NCI-H1048 (cell line): Measurements from ENCODE around the gene PARD3.
"Not testable (repeated sequence)": the region's sequence is repeated elsewhere in the genome, so short reads cannot be mapped to it uniquely, and the experiment has no call there.

Experiments
- DNase-seq: peaks from one replicate; lab custom pipeline; 2025; lab: John Stamatoyannopoulos, UW

The PARD3 gene

DNA sequence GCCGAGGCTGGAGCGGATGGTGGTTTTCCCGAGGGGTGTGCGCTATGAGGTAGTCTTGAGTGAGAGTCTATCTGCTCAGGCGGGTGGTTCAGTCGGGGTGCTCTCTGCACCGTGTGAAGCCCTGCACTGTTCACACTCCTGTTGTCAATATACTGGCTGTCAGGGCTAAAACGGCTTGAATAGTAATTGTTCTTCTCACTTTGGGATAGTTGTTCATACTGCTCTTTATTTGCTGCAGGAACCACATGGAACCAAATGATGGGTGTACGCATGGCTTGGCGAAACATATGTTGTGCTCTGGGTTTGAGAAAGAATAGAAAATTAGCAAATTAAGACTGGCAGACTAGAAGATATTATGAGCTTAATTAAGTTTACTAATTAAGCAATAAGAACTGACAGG, 432.5 kb downstream of the PARD3 start:
- no peak for DNase-seq

DNA sequence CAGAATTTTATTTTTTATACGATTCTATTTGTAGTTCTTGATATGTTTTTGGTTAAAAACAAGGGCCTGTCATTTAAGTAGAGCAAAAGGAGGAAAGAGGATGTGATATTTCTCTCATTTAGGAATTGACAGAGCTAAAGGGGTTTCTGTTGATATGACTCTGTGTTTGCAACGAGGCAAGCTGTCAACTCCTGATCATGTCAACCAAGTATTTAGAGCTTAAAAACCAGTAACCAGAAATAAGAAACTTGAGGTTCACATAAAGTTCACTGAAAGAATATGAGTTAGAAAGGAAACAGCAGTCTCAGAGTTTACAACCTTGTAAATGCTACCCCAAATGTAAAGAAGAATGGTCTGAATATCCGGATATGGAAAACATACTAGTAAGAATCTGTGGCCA, 434.2 kb downstream of the PARD3 start:
- no peak for DNase-seq

DNA sequence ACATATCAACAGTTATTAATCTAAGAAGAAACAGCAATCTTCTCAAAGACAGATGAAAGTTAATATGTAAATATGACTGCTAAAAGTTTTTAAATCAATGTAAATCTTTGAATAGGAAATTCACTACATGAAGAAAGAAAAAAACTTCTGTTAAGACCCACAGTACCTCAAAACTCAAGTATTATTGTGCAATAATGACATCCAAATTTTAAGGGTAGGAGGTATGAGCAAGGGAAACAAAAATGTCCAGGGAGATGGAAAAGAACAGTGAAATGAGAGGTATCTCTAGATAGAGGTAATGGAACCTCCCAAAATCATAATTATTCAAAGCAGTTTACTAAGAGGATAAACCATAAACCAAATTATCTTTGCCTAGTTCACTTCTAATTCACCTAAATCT, 436.8 kb downstream of the PARD3 start:
- no peak for DNase-seq

DNA sequence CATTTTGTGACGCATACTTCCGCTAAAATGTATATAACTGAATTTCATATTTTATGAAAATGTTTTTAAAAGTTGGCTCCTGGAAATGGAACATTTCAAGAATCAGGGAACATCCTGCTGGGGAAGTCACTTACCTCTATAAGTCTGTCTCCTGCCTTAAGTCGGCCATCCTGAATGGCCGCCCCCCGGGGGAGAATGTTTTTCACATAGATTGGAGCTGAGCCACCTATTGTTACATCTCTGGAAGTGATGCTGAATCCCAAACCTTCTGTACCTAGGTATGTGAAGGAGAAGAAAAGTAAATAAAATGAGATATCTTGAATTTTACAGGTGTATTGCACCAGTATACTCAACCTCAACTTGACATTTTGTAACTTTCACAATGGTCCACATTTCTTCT, 437.3 kb downstream of the PARD3 start:
- no peak for DNase-seq

DNA sequence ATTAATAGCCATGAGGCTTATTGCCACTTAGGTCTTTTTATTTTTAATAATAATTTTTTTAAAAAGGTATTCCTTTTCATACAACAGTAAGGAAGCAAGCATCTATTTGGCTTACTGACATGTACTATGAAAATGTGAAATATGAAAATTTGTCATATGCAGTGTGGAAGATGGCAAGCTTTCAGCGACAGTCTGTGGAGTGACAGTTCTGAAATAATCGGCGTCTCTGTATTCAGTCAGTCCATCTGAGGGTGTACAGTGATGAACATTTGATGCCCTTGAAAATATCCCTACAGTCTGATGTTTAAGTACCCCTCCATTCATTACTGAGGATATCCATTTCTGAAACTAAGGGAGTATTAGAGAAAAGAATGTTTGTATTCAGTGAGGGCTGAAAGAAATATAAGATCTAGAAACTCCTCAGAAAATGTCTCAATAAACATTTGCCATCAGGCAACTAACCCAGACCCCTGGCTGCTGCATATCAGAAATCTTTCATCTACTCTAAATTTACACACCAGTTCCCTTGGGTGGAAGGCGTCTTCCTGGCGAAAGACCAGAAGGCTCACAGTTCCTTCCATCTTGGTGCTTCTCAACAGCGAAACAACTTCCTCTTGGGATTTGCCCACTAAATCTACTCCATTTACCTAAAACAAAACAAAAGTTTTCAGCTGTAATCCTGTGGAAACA, 440.6 kb downstream of the PARD3 start:
- no peak for DNase-seq

DNA sequence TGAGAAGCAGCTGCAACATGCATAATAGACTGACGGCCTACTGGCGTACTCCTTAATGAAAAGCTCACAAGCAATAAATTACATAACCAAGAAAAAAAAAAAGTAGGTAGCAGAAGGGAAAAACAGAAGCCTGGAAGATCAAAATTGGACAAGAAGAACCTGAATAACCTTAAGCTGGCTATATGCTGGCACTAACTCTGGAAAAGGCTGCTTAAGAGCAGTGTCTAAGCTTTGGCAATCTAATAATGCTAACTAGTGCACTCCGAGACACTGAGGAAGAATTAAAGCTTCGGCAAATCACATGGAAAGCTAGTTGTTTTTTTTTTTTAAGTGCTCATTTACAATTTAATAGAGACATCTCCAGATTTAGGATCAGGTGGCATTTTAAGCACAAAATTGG, 441.9 kb downstream of the PARD3 start:
- no peak for DNase-seq

DNA sequence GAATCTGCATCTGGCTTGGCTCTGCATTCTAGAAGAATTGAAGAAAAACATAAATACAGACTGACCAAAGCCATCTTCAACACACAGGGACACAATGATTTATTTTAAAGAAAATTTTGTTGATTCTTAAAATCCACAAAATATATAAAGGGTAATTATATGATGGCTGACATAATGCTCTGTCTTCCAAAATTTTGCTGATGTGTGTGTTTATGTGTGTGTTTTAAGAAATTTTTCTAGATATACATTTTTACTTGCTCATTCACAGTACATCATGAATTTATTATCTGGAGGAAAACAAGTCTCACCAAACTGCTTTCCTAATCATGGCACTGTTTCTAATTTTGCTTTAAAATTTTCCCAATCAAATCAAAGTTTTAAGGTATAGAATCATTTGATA, 442.6 kb downstream of the PARD3 start:
- no peak for DNase-seq

DNA sequence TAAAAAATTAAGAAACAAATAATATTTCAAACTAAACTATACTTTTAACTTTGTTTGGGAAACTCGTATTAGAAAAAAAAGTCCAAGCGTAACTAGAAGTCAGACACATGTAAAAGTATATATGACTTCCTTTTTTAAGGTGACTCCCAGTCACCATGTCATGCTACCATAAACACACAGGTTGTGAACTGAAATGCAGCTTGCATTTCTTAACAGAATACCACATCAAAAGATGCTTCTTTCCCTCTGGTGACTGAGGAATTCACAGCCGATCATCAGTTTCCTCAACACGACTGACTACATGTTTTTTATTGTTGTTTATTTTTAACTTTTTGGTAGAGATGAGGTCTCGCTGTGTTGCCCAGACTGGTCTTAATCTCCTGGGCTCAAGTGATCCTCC, 445.0 kb downstream of the PARD3 start:
- no peak for DNase-seq

DNA sequence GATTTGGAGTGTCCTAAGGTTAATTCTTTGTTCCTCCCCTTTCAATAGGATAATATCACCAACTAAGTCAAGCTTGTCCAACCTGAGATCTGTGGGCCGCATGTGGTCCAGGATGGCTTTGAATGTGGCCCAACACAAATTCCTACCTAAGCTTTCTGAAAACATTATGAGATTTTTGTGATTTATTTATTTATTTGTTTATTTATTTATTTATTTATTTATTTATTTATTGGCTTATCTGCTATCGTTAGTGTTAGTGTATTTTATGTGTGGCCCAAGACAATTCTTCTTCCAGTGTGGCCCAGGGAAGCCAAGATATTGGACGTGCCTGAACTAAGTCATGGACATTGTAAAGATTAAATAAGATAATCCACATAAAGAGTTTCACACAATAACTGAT, 446.0 kb downstream of the PARD3 start:
- DNase-seq, result no peak

DNA sequence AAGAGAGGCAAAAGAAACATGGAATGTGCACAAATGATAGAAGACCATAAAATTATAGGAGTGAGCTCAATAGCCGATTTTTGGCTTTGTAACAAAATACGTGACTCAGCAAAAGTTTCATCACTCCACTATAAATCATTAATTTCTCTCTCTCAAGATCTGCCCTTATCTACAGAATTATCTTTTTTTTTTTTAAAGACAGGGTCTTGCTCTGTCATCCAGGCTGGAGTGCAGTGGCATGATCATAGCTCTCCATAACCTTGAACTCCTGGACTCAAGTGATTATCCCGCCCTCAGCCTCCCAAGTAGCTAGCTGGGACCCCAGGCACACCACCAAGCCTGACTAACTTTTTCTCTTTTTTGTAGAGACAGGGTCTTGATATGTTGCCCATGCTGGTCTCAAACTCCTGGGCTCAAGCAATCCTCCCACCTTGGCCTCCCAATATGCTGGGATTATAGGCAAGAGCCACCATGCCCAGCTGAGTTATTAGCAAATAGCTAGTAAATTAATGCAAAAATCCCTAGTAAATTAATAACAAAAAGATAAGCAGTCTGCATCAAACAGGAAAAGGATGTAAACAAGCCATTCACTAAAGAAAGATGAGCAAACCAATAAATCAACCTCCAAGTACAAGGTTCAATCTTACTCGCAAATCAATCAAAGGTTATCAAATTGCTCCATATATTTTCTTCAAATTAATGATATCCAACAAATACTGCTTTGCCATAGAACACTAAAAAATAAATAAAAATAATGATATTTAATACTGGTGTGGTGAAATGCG, 450.7 kb downstream of the PARD3 start:
- DNase-seq, result no peak

DNA sequence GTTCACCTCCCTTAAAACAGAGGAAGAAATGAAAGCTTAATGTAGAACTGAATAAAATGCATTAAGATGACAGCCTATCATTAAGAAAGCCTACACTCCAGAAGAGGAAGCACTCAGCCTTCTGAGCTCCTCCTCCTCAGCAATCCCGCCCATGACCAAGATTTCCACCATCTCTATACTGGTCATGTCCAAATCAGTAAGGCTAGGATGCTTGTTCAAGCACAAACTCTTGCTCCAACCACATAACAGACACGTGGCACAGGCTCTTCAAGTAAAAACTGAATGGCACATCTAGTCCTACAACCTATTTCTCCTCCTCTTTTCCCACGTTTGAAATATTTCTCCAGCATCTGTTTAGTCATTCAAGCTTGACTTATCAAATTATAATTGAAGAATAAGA, 454.1 kb downstream of the PARD3 start:
- DNase-seq, result no peak

DNA sequence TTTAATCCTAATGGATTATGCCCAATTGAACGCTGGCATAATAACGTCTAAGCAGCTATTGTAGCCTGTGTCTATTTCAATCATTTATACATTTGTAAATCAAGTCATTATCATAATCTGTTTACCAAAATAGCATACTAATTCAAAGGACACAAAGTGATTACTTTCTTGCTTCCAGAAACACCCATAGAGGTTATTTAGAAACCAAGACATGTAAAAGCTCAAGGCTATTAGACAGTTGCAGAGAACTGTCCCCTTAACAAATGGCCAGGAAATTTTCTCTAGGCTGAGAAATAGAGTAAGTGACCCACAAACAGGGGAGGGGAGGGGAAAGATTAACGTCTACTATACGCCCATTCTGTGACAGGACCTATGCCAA, 455.7 kb downstream of the PARD3 start:
- DNase-seq, result no peak

DNA sequence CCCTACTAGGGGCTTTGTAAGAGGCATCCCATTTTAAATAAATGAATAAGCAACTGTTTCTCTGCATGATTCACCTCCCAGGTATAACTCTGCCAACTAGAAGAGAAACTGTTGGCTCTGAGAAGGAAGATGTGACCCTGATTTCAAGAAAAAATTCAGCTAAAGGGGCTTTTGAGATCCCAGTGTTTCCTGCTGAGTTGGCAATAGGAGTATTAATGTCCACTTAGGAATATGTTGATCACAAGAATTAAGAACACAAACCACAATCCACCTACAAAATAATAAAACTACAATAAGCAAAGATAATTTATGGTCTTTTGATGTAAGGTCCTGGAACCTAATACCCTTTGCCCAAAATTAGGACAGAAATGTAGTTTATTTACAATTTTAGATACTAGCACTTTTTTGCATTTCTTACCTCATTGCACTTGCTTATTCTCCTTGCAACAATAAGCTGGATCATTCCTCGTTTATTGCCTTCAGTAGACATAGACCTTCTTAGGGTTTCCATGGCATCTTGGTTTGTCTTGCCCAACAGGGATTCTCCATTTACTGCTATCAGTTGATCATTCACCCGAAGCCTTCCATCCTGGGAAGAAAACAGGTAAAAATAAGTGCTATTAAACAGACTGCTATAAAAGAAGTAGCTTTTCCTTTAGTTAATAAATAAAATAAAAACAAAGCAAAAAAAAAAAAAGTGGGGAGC, 456.2 kb downstream of the PARD3 start:
- DNase-seq, result no peak

DNA sequence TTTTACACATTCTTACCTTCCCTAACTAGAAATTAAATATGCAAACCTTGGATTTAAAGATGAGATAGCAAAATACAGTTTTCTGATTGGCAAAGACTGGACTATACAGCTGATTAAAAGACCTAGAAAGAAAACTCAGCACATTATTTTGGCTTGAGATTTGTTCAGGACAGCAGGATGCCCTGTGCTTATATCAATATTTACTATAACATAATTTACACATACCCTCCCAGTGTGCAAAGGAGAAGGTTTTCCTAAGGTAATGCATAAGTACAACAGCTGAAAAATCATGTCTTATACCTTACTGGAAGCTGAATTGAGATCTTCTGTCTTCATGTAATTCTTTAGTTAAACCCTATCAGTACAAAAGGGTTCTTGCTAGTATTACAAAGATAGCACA, 458.6 kb downstream of the PARD3 start:
- no peak for DNase-seq

DNA sequence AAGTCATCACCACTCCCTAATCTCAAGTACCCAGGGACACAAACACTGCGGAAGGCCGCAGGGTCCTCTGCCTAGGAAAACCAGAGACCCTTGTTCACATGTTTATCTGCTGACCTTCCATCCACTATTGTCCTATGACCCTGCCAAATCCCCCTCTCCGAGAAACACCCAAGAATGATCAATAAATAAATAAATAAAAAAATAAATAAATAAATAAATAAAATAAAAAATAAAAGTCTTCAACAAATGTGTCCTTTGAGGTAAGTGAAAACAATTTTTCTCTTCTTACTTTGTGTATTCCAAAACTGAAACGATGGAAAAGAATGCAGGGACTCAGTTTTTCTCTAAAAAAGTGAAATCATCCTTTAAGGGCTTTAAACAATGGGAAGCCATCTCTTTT, 461.6 kb downstream of the PARD3 start:
- not testable (repeated sequence) for DNase-seq

DNA sequence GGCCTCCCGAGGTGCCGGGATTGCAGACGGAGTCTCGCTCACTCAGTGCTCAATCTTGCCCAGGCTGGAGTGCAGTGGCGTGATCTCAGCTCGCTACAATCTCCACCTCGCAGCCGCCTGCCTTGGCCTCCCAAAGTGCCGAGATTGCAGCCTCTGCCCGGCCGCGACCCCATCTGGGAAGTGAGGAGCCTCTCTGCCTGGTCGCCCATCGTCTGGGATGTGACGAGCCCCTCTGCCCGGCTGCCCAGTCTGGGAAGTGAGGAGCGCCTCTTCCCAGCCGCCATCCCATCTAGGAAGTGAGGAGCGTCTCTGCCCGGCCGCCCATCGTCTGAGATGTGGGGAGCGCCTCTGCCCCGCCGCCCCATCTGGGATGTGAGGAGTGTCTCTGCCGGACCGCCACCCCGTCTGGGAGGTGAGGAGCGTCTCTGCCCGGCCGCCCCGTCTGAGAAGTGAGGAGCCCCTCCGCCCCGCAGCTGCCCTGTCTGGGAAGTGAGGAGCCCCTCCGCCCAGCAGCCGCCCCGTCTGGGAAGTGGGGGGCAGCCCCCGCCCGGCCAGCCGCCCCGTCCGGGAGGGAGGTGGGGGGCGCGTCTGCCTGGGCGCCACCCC, 462.4 kb downstream of the PARD3 start:
- not testable (repeated sequence) for DNase-seq

DNA sequence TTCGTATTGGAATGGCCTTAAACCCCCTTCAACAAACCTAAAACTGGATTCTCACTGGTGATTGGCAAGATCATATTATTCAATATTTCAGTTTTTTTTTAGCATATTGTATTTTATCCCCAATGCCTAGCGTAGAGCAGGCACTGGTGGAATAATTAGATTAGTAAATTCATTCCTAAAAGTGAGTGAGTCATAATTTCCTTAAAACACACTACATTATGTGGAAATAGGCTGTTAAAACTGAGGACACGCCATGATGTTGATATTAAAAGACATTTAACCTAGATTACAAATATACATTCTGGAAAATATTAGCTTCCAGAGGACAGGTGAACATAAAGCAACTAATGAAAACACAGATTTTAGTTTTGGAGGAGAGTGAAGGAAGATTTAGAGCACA, 463.9 kb downstream of the PARD3 start:
- DNase-seq, result no peak

DNA sequence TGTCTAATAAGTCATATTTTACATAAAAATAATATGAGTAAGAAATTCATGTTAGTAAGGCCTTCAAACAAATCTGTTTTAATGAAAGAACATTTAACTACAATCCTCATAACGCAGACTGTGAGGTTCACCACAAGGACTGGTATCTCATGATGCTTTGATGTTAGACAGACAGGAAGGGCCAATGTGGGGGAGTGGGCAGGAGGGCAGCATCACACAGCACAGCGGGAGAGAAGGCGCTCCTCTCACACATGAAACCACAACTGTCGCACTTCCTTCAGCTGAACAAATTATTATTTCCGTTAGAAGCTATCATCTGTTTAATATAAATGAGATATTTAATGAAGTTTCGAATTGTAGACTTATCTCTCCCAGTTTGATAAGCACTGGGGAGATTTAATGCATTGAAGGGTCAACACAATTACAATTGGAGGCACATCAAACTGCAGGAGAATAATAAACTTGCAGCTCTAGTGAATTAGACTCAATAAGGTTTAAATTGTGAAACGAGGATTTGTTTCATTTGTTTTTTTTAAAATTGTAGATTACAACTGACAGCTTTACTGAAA, 466.1 kb downstream of the PARD3 start:
- DNase-seq, result no peak

DNA sequence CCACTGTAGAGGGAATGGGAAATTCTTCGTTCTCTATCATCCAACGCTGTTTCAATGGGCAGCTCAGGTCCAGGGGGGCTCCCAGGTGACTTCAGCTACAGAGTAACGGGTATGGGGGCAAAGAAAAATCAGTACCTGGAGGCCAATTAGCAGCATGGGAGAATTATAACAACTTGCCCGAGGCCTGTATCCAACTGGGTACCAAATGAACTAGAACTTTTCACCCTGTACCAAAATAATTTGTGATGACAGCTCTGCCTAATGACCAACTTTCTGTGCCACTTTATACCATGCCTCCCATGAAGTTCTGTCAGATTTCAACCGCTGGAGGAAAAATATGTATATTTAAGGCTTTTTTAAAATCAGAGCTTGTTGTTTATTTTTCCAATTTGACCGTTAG, 467.1 kb downstream of the PARD3 start:
- DNase-seq, result no peak

DNA sequence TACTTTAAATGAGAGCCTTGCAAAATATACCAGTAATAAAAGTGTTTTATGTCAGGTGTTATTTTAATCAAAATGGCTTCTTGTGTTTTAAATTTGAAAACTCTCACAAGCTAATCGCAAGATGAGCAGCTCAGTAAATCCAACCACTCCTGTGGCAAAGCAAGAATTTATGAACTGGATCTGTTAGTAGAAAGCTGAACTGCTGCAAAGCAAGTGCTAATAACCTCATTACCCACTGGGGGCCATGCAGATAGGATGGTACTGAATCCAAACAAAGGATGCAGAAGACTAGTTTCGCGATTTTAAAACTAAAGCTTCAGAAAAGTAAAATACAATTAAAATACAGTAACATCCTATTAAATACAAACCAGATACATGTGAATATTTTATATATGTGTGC, 468.0 kb downstream of the PARD3 start:
- DNase-seq, result no peak

DNA sequence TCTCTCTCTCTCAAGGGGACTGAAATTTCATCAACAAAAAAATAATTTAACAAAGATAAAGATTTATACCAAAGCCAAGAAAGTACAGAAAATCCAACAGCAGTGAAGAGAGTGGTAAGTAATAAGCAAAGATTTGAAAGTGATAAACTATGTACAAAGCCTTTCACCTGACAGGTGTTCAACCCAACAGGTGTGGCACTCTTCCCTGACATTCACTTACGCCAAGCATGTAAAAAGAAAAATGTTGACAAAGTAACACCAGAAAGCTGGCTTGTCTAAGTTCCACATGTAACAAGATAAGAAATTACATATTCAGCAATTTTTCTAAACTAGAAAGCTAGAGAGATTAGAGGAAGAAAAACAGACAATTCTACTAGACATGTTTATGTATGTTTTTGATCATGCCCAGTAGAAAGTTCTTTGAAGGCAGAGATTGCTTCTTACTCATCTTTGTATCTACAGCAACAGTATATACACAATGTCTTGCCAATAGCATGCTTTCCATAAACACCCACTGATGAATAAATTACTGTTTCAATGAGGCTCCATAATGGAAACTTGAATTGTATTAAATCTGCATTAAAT, 468.5 kb downstream of the PARD3 start:
- no peak for DNase-seq

DNA sequence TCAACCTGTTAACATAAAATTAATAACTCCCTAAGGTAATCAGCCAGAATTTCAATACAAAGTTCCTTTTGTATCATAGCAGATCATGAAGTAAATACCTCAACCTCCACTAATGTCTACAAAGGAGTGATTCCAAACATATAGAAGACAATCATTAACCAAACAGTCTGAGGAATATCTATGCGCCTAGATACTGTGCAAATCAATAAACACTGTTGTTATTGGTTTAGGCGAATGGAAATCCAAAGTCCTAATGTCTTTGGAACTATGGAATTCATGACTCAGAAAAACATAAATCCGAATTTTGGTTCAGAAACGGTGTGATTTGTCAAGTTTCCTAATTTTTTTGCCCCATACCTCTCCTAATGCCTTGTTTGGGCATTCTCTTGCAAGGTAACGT, 469.7 kb downstream of the PARD3 start:
- DNase-seq, result no peak
